Activated naive CD4-positive, alpha-beta T cell treated with anti-CD3 and anti-CD28 coated beads for 36 hours (primary cell): ENCODE measurements around the gene CST1. TPM values are rescaled to one million over a fixed set of nuclear protein-coding genes. Genes with fewer than 3 reads are reported as not detected.
A peak's percentile ranks its signal among the peaks of the same experiment; 100 is the strongest.
"Not testable (repeated sequence)": the region's sequence is repeated elsewhere in the genome, so short reads cannot be mapped to it uniquely, and the experiment has no call there.

Source experiments
- CTCF ChIA-PET: fragments of 350-600 bp; sonication (Branson Sonifier 250); formaldehyde crosslinking; loops from one replicate; lab custom pipeline; 2021; ENCODE audit warnings: antibody characterized with exemption; lab: Charles Lee
- DNase-seq: peaks from one replicate; pipeline ENCODE4 v3.0.0-alpha.2; 2020
- H3K27ac Mint-ChIP-seq: one replicate; pipeline ENCODE4 v1.8.0; 2021; ENCODE audit warnings: mild to moderate bottlenecking, mixed read lengths
- H3K27me3 Mint-ChIP-seq: one replicate; pipeline ENCODE4 v1.8.0; 2021; ENCODE audit warnings: low read depth, mixed read lengths
- H3K36me3 Mint-ChIP-seq: one replicate; pipeline ENCODE4 v1.8.0; 2021; ENCODE audit warnings: low read depth, mixed read lengths
- H3K4me1 Mint-ChIP-seq: one replicate; pipeline ENCODE4 v1.8.0; 2021; ENCODE audit warnings: low read depth, mixed read lengths
- H3K4me3 Mint-ChIP-seq: one replicate; pipeline ENCODE4 v1.8.0; 2021; ENCODE audit warnings: mild to moderate bottlenecking, moderate library complexity, mixed read lengths
- H3K9me3 Mint-ChIP-seq: one replicate; pipeline ENCODE4 v1.8.0; 2021; ENCODE audit warnings: mixed read lengths
- intact Hi-C: fragments of 100-400 bp; cut with micrococcal nuclease; formaldehyde crosslinking; loops from one replicate; pipeline ENCODE4 v1.15.1; 2023
- total RNA-seq, 2 experiments: library from RNA; stranded (reverse); gene quantifications; one replicate each; pipeline ENCODE4 v1.2.3, GENCODE V29; 2021

Gene CST1
- total RNA-seq, 2 experiments from 2014 or later, result not detected

DNA sequence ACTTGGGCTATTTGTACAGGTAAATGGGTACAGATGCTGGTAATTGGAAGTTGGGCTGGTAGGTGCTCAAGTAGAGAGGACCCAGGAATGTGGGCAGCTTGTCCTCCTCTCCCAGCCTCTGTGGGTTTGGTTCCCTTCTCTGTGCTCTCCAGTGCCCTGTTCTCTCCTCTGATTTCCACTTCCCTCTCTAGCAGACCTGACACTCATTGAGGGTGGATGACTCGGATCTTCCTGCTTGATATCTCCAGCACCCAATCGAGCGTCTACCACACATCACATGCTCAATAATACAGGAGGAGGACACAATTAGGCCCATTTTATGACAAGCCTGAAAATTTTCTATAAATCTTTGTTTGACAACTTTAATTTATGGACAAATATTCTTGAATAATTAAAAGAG lies 23.7 kb downstream of the CST1 start:
- no peak overlapping the region for H3K4me3 Mint-ChIP-seq
- intact Hi-C loops, result no loop called here
- no peaks in the 10 kb centered on the region for H3K4me1 Mint-ChIP-seq
- CTCF ChIA-PET, result interaction anchor here (0.7 kb wide), 1 partner anchor 14 kb away, joined by 3 read pairs; no protein-coding TSS in a partner anchor
- DNase-seq, result no peak
- H3K27ac Mint-ChIP-seq, result no peak overlapping the region
- H3K36me3 Mint-ChIP-seq, result no peaks in the 10 kb centered on the region
- H3K9me3 Mint-ChIP-seq, result no peaks in the 10 kb centered on the region
- peaks cover 4% of the 10 kb centered on the region for H3K27me3 Mint-ChIP-seq

- H3K9me3 Mint-ChIP-seq, result no peaks in the 10 kb centered on the region
- H3K36me3 Mint-ChIP-seq, result no peaks in the 10 kb centered on the region
- no peaks in the 10 kb centered on the region for H3K4me1 Mint-ChIP-seq
- no peak for DNase-seq
- no peak overlapping the region for H3K4me3 Mint-ChIP-seq
- intact Hi-C loops, result no loop called here
- CTCF ChIA-PET, result no interaction called here
- H3K27ac Mint-ChIP-seq, result no peak overlapping the region
- H3K27me3 Mint-ChIP-seq, result peaks cover 6% of the 10 kb centered on the region
Observed at GRCh38 chr20:23725102-23725501, 25.6 kb downstream of the CST1 start.

DNA sequence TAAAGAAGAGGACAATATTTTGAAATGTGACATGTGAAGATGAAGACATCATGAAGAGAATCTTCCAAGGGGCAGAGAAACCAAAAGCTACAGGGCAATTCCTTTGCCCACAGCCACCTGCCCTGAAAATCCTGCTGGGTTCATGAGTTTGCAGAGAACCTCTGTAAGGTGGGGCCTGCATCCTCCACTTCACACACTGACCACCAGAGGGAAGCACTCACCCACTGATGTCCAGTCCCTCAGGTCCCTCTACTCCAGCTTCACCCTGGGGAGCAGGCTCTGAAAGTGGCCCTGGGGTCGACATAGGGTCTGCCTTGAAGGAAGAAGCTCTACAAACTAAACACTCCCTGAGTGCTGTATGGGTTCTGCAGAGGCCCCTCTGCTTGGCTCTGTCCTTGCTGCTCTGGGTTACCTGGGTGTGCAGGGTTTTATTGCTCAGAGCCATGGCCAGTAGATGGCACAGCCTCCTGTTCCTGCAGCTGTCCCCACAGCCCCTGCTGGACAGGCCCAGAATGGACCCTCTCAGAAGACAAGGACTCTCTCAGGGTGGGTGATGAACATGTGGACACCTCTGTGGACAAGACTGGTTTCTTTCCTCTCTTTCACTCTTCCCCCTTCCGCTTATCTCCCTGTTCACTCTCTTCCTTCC lies 27.0 kb downstream of the CST1 start:
- H3K4me1 Mint-ChIP-seq, H3K4me3 Mint-ChIP-seq, H3K36me3 Mint-ChIP-seq, H3K9me3 Mint-ChIP-seq, CTCF ChIA-PET, intact Hi-C loops, H3K27ac Mint-ChIP-seq, H3K27me3 Mint-ChIP-seq: not testable (repeated sequence)
- DNase-seq, result peak; percentile 52

DNA sequence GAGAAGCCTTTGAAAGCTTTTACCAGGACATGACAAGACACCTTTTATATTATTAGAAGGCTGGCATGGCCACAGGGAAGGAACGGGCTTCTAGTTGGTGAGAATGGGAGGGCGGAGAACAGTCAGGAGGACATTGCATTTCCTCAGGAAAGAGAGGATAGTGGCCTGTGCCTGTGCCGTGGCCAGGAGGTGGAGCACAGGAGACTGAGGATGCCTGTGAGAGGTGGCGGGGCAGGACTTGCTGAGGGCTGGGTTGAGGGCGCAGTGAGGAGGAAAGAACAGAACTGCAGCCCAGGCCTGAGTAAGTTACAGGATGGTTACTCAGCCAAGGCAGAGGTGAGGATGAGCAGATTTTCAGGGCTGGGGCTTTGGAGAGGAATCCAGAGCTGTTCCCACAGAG lies 27.9 kb downstream of the CST1 start:
- CTCF ChIA-PET, result not testable (repeated sequence)

GRCh38 chr20:23721962-23722361 lies 28.8 kb downstream of the CST1 start:
- no peak overlapping the region for H3K27ac Mint-ChIP-seq

More for the DNA sequence above, 27.9 kb downstream of the CST1 start:
- H3K4me3 Mint-ChIP-seq, H3K27me3 Mint-ChIP-seq, H3K36me3 Mint-ChIP-seq, H3K9me3 Mint-ChIP-seq, H3K27ac Mint-ChIP-seq, intact Hi-C loops, H3K4me1 Mint-ChIP-seq, DNase-seq: not testable (repeated sequence)

DNA sequence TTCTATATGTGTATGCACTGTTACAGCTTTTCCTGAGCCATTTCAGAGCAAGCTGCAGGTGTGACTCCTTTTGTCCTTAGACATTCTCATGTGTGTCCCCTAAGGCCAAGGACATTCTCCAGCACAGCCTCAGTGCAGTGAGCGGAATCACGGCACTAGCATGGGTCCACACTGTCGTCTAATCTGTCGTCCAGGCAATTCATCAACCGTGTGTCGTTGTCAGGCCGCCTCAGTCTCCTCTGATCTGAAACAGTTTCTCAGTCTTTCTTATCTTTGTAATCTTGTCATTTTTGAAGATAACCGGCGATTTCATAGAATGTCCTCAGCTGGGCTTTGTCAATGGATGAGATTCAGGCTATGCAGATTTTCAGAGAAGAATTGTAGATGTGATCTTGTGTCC lies 31.4 kb downstream of the CST1 start:
- DNase-seq, CTCF ChIA-PET, H3K36me3 Mint-ChIP-seq, H3K4me3 Mint-ChIP-seq, H3K4me1 Mint-ChIP-seq, H3K9me3 Mint-ChIP-seq, H3K27ac Mint-ChIP-seq, intact Hi-C loops: not testable (repeated sequence)
- peaks cover 11% of the 10 kb centered on the region for H3K27me3 Mint-ChIP-seq

More at GRCh38 chr20:23721962-23722361, 28.8 kb downstream of the CST1 start:
- CTCF ChIA-PET, result no interaction called here
- H3K36me3 Mint-ChIP-seq, result no peaks in the 10 kb centered on the region
- intact Hi-C loops, result no loop called here
- no peak overlapping the region for H3K4me3 Mint-ChIP-seq
- H3K9me3 Mint-ChIP-seq, result no peaks in the 10 kb centered on the region
- H3K27me3 Mint-ChIP-seq, result peaks cover 8% of the 10 kb centered on the region
- no peaks in the 10 kb centered on the region for H3K4me1 Mint-ChIP-seq
- no peak for DNase-seq

GRCh38 chr20:23711778-23712177 lies 39.0 kb downstream of the CST1 start:
- DNase-seq, H3K9me3 Mint-ChIP-seq, H3K4me1 Mint-ChIP-seq, intact Hi-C loops, CTCF ChIA-PET, H3K27me3 Mint-ChIP-seq, H3K27ac Mint-ChIP-seq, H3K4me3 Mint-ChIP-seq, H3K36me3 Mint-ChIP-seq: not testable (repeated sequence)

- intact Hi-C loops, result no loop called here
- CTCF ChIA-PET, result no interaction called here
- H3K9me3 Mint-ChIP-seq, result no peaks in the 10 kb centered on the region
- no peaks in the 10 kb centered on the region for H3K27me3 Mint-ChIP-seq
- no peak for DNase-seq
- H3K4me3 Mint-ChIP-seq, result no peak overlapping the region
- H3K36me3 Mint-ChIP-seq, result no peaks in the 10 kb centered on the region
- no peaks in the 10 kb centered on the region for H3K4me1 Mint-ChIP-seq
- H3K27ac Mint-ChIP-seq, result no peak overlapping the region
Observed at GRCh38 chr20:23710771-23711170, 40.0 kb downstream of the CST1 start.

- H3K27ac Mint-ChIP-seq, result no peak overlapping the region
- no peak for DNase-seq
- intact Hi-C loops, result no loop called here
- H3K9me3 Mint-ChIP-seq, result no peaks in the 10 kb centered on the region
- peaks cover 9% of the 10 kb centered on the region for H3K27me3 Mint-ChIP-seq
- CTCF ChIA-PET, result interaction anchor here (0.5 kb wide), 1 partner anchor 184 kb away, joined by 3 read pairs; no protein-coding TSS in a partner anchor
- H3K36me3 Mint-ChIP-seq, result no peaks in the 10 kb centered on the region
- H3K4me3 Mint-ChIP-seq, result no peak overlapping the region
- H3K4me1 Mint-ChIP-seq, result no peaks in the 10 kb centered on the region
Observed at GRCh38 chr20:23705895-23706294, 44.8 kb downstream of the CST1 start.

DNA sequence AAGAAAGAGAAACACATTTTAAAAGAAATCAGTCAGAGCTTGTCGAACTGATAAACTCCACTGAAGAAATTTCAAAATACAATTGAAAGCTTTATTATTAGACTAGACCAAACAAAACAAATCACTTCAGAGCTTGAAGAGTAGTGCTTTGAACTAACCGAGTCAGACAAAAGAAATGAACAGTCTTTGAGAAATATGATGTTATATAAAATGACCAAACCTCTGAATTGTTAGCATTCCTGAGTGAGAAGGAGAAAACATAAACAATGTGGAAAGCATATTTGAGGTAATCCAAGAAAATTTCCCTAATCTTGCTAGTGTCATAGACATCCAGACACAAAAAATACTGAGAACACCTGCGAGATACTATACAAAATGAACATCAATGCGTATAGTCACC lies 48.7 kb downstream of the CST1 start:
- intact Hi-C loops, result no loop called here
- no peak overlapping the region for H3K27ac Mint-ChIP-seq
- H3K4me1 Mint-ChIP-seq, result no peaks in the 10 kb centered on the region
- CTCF ChIA-PET, result no interaction called here
- H3K27me3 Mint-ChIP-seq, result peaks cover 9% of the 10 kb centered on the region
- DNase-seq, result no peak
- no peak overlapping the region for H3K4me3 Mint-ChIP-seq
- no peaks in the 10 kb centered on the region for H3K36me3 Mint-ChIP-seq
- no peaks in the 10 kb centered on the region for H3K9me3 Mint-ChIP-seq

- intact Hi-C loops, result no loop called here
Observed at GRCh38 chr20:23700931-23701330, 49.8 kb downstream of the CST1 start.

GRCh38 chr20:23697947-23698346 lies 52.8 kb downstream of the CST1 start:
- intact Hi-C loops, result no loop called here
- Mint-ChIP-seq H3K4me3 (no peak overlapping the region), H3K27me3 (peaks cover 9% of the 10 kb centered on the region), H3K4me1 (no peaks in the 10 kb centered on the region), H3K36me3 (no peaks in the 10 kb centered on the region), H3K9me3 (no peaks in the 10 kb centered on the region), H3K27ac (no peak overlapping the region)
- CTCF ChIA-PET, result no interaction called here
- peak; percentile 14 for DNase-seq

More at GRCh38 chr20:23700931-23701330, 49.8 kb downstream of the CST1 start:
- H3K27me3 Mint-ChIP-seq, result peaks cover 9% of the 10 kb centered on the region
- CTCF ChIA-PET, result no interaction called here
- no peaks in the 10 kb centered on the region for H3K36me3 Mint-ChIP-seq
- H3K27ac Mint-ChIP-seq, result no peak overlapping the region
- H3K4me3 Mint-ChIP-seq, result no peak overlapping the region
- no peaks in the 10 kb centered on the region for H3K4me1 Mint-ChIP-seq
- H3K9me3 Mint-ChIP-seq, result no peaks in the 10 kb centered on the region
- no peak for DNase-seq
